Common myeloid progenitor, CD34-positive (primary cell): ENCODE data around the gene BLOC1S5.

Experiments
- CTCF ChIA-PET: fragments of 350-600 bp; sonication (Branson Sonifier 250); formaldehyde crosslinking; loops from one replicate; lab custom pipeline; 2021; ENCODE audit warnings: antibody characterized with exemption; lab: Charles Lee
- POLR2A ChIA-PET: fragments of 350-600 bp; sonication (Branson Sonifier 250); formaldehyde crosslinking; loops from one replicate; lab custom pipeline; 2021; ENCODE audit warnings: antibody characterized with exemption; lab: Charles Lee
- DNase-seq, 3 donors: peaks; one replicate each; pipeline versions ENCODE4 v3.0.0 to v3.0.0-alpha.2; 2013
- H3K27ac ChIP-seq, 2 experiments: 1 replicate in 1 of 2; 2 replicates in 1 of 2; pipeline ENCODE4 v1.7.0; 2013; ENCODE audit warnings: inconsistent platforms in 2 of 2, low read length in 2 of 2, mild to moderate bottlenecking in 2 of 2, low read depth in 1 of 2, moderate library complexity in 1 of 2; ENCODE audit not compliant: severe bottlenecking in 2 of 2, insufficient read depth in 1 of 2, poor library complexity in 1 of 2
- H3K27me3 ChIP-seq, 5 experiments: replicated peaks in 2 of 5; 1 replicate in 3 of 5; 2 replicates in 2 of 5; pipeline versions ENCODE4 v1.6.1 to v1.7.0; 2013; ENCODE audit warnings: low read length in 4 of 5, mild to moderate bottlenecking in 2 of 5, moderate library complexity in 2 of 5, inconsistent platforms in 1 of 5; ENCODE audit not compliant: insufficient read depth in 5 of 5, control insufficient read depth in 4 of 5
- H3K36me3 ChIP-seq, 4 experiments: 1 replicate in 2 of 4; 2 replicates in 2 of 4; pipeline versions ENCODE4 v1.6.1 to v1.7.0; 2013; ENCODE audit warnings: low read length in 3 of 4, control low read depth in 1 of 4, mild to moderate bottlenecking in 1 of 4; ENCODE audit not compliant: control insufficient read depth in 4 of 4, insufficient read depth in 4 of 4
- H3K4me1 ChIP-seq, 4 experiments: 1 replicate in 3 of 4; 2 replicates in 1 of 4; pipeline versions ENCODE4 v1.6.1 to v1.7.1; 2013; ENCODE audit warnings: low read length in 3 of 4, mild to moderate bottlenecking in 3 of 4, control low read depth in 1 of 4, inconsistent platforms in 1 of 4, moderate library complexity in 1 of 4; ENCODE audit not compliant: control insufficient read depth in 4 of 4, insufficient read depth in 4 of 4; ENCODE audit errors: control extremely low read depth in 1 of 4
- H3K4me3 ChIP-seq, 7 experiments: 1 replicate in 4 of 7; 2 replicates in 3 of 7; pipeline versions ENCODE4 v1.5.1 to v1.7.0; 2013; ENCODE audit warnings: mild to moderate bottlenecking in 7 of 7, low read length in 6 of 7, moderate library complexity in 6 of 7, inconsistent platforms in 2 of 7, low read depth in 2 of 7, control low read depth in 1 of 7; ENCODE audit not compliant: insufficient read depth in 4 of 7, control insufficient read depth in 1 of 7; ENCODE audit errors: extremely low read depth in 1 of 7
- H3K9me3 ChIP-seq, 5 experiments: 1 replicate in 4 of 5; 2 replicates in 1 of 5; pipeline versions ENCODE4 v1.6.1 to v1.7.1; 2013; ENCODE audit warnings: low read length in 4 of 5, mild to moderate bottlenecking in 2 of 5, inconsistent platforms in 1 of 5, low read depth in 1 of 5, moderate library complexity in 1 of 5; ENCODE audit not compliant: control insufficient read depth in 4 of 5, insufficient read depth in 2 of 5; ENCODE audit errors: control extremely low read depth in 1 of 5
- WGBS: methylation state at CpG from one replicate; pipeline ENCODE4 v1.1.5; 2013; ENCODE audit not compliant: insufficient coverage; 5-methylcytosine and 5-hydroxymethylcytosine counted together

The BLOC1S5 gene

GRCh38 chr6:8080362-8081151 is 16.4 kb upstream of the BLOC1S5 start:
- H3K4me1 ChIP-seq: peaks cover 0 to 10% (median under 1%) of the 10 kb centered on the region in 4 experiments
- WGBS: 100% methylated on average over 1 of the region's 4 CpGs
- peaks cover 2 to 30% (median 6%) of the 10 kb centered on the region in 4 experiments for H3K36me3 ChIP-seq
- H3K4me3 ChIP-seq: no peak overlapping the region
- no peaks in the 10 kb centered on the region for H3K27me3 ChIP-seq
- no peak overlapping the region for H3K27ac ChIP-seq
- peak in 2 of 3 donors; percentile 21 to 34 for DNase-seq
- POLR2A ChIA-PET: no interaction called here
- no peaks in the 10 kb centered on the region for H3K9me3 ChIP-seq
- CTCF ChIA-PET: no interaction called here

- POLR2A ChIA-PET: no interaction called here
Observed at GRCh38 chr6:8079126-8079525, 14.9 kb upstream of the BLOC1S5 start.

GRCh38 chr6:8077991-8078390 is 13.8 kb upstream of the BLOC1S5 start:
- WGBS: no CpG with 5 or more reads among the region's 2 CpGs
- peaks cover 2 to 10% (median 5%) of the 10 kb centered on the region in 4 experiments for H3K36me3 ChIP-seq
- DNase-seq: no peak
- H3K27ac ChIP-seq: no peak overlapping the region
- H3K9me3 ChIP-seq: no peaks in the 10 kb centered on the region
- H3K4me1 ChIP-seq: peaks cover 0 to 14% (median 4%) of the 10 kb centered on the region in 4 experiments
- ChIA-PET CTCF (no interaction called here), POLR2A (no interaction called here)
- H3K4me3 ChIP-seq: no peak overlapping the region
- no peaks in the 10 kb centered on the region for H3K27me3 ChIP-seq

More at GRCh38 chr6:8079126-8079525, 14.9 kb upstream of the BLOC1S5 start:
- no peaks in the 10 kb centered on the region for H3K9me3 ChIP-seq
- 100% methylated on average over 1 of the region's 2 CpGs for WGBS
- H3K27me3 ChIP-seq: no peaks in the 10 kb centered on the region
- no peak overlapping the region for H3K27ac ChIP-seq
- no peak for DNase-seq
- CTCF ChIA-PET: interaction anchor here (1.3 kb wide), 1 partner anchor 14 kb away, joined by 3 read pairs; no protein-coding TSS in a partner anchor
- peaks cover 0 to 14% (median 4%) of the 10 kb centered on the region in 4 experiments for H3K4me1 ChIP-seq
- no peak overlapping the region for H3K4me3 ChIP-seq
- H3K36me3 ChIP-seq: peaks cover 2 to 20% (median 6%) of the 10 kb centered on the region in 4 experiments

GRCh38 chr6:8075704-8076103 is 11.5 kb upstream of the BLOC1S5 start:
- 75% methylated on average over 3 of the region's 3 CpGs for WGBS
- Histone ChIP-seq H3K27me3 (no peaks in the 10 kb centered on the region), H3K4me3 (no peak overlapping the region), H3K9me3 (no peaks in the 10 kb centered on the region), H3K27ac (no peak overlapping the region), H3K36me3 (peaks cover 0 to 4% (median 2%) of the 10 kb centered on the region in 4 experiments), H3K4me1 (peaks cover 0 to 11% (median 4%) of the 10 kb centered on the region in 4 experiments)
- DNase-seq: no peak
- ChIA-PET CTCF (interaction anchor here (1.4 to 1.6 kb wide), 2 partner anchors 9 to 143 kb away, joined by 3 read pairs; no protein-coding TSS in a partner anchor), POLR2A (no interaction called here)

GRCh38 chr6:8075185-8075584 is 11.0 kb upstream of the BLOC1S5 start:
- CTCF ChIA-PET: interaction anchor here (1.4 to 1.6 kb wide), 2 partner anchors 10 to 144 kb away, joined by 3 read pairs; no protein-coding TSS in a partner anchor
- WGBS: 61% methylated on average over 2 of the region's 4 CpGs
- no peak overlapping the region for H3K27ac ChIP-seq
- H3K9me3 ChIP-seq: no peaks in the 10 kb centered on the region
- peaks cover 0 to 9% (median 4%) of the 10 kb centered on the region in 4 experiments for H3K4me1 ChIP-seq
- DNase-seq: peak in 2 of 3 donors; percentile 42 to 66
- H3K36me3 ChIP-seq: peaks cover 0 to 4% (median 1%) of the 10 kb centered on the region in 4 experiments
- no peak overlapping the region for H3K4me3 ChIP-seq
- POLR2A ChIA-PET: no interaction called here
- no peaks in the 10 kb centered on the region for H3K27me3 ChIP-seq

GRCh38 chr6:8074213-8074612 is 10.0 kb upstream of the BLOC1S5 start:
- DNase-seq: no peak
- Histone ChIP-seq H3K4me1 (peaks cover 0 to 9% (median 4%) of the 10 kb centered on the region in 4 experiments), H3K36me3 (peaks cover 0 to 4% (median 1%) of the 10 kb centered on the region in 4 experiments), H3K27ac (no peak overlapping the region), H3K9me3 (no peaks in the 10 kb centered on the region), H3K27me3 (no peaks in the 10 kb centered on the region), H3K4me3 (no peak overlapping the region)
- CTCF ChIA-PET: no interaction called here
- POLR2A ChIA-PET: no interaction called here
- 95% methylated on average over 3 of the region's 4 CpGs for WGBS

- H3K27ac ChIP-seq: no peak overlapping the region
- no peak for DNase-seq
- ChIA-PET CTCF (no interaction called here), POLR2A (no interaction called here)
- no peak overlapping the region for H3K4me3 ChIP-seq
- H3K27me3 ChIP-seq: no peaks in the 10 kb centered on the region
- peaks cover 0 to 9% (median 4%) of the 10 kb centered on the region in 4 experiments for H3K4me1 ChIP-seq
- H3K9me3 ChIP-seq: no peaks in the 10 kb centered on the region
- peaks cover 0 to 4% (median 1%) of the 10 kb centered on the region in 4 experiments for H3K36me3 ChIP-seq
- WGBS: 100% methylated on average over 3 of the region's 3 CpGs
Observed at GRCh38 chr6:8073758-8074157, 9.6 kb upstream of the BLOC1S5 start.
